WTC11 (cell line): ENCODE results near the gene POLR2L.

Experiments used
- AFF4 ChIP-seq: sonication (generic); formaldehyde crosslinking; IDR thresholded peaks from 2 replicates; pipeline ENCODE4 v1.8.1; 2023; ENCODE audit warnings: mild to moderate bottlenecking, missing genetic modification reagents, borderline replicate concordance
- CTCF ChIP-seq: fragments of 200-600 bp; IDR thresholded peaks from 2 replicates; pipeline ENCODE4 v1.8.0; 2022; ENCODE audit warnings: antibody characterized with exemption
- USF2 ChIP-seq: sonication (generic); formaldehyde crosslinking; IDR thresholded peaks from 2 replicates; pipeline ENCODE4 v1.8.1; 2023; ENCODE audit warnings: mild to moderate bottlenecking, missing genetic modification reagents, moderate library complexity

- TF ChIP-seq CTCF (no peak), AFF4 (CRISPR knock-in tag) (no peak), USF2 (CRISPR knock-in tag) (no peak)
Observed at GRCh38 chr11:827897-828192, 14.5 kb downstream of the POLR2L start, which contains the start of gene CRACR2B.
